Left renal pelvis (tissue), 4 donors: ENCODE measurements around the gene NARF. TPM values are rescaled to one million over a fixed set of nuclear protein-coding genes. Genes with fewer than 3 reads are reported as not detected.

Experiments used
- DNase-seq, 4 donors: peaks; one replicate each; pipeline ENCODE4 v3.0.0-alpha.2; 2013; ENCODE audit warnings: low read depth in 4 of 4, low spot score in 3 of 4
- polyA plus RNA-seq, 4 donors: library from polyadenylated mRNA; unstranded; fragments of 120-200 nt; gene quantifications; one replicate each; pipeline ENCODE4 v1.2.1, GENCODE V29; 2013; ENCODE audit not compliant: insufficient read length in 4 of 4

NARF gene
- polyA plus RNA-seq, 4 donors = 69.5 to 94.6 (median 89.7) TPM

GRCh38 chr17:82470065-82470464, 11.5 kb downstream of the NARF start:
- DNase-seq = no peak

GRCh38 chr17:82474223-82475010, 15.9 kb downstream of the NARF start:
- DNase-seq = no peak

- DNase-seq = no peak
These were observed 16.9 kb downstream of the NARF start for GRCh38 chr17:82475458-82475857.

- DNase-seq = no peak
These were observed 19.4 kb downstream of the NARF start for GRCh38 chr17:82477934-82478333.

GRCh38 chr17:82479602-82480001, 21.1 kb downstream of the NARF start:
- DNase-seq = no peak

- DNase-seq = no peak
These were observed 21.8 kb downstream of the NARF start for GRCh38 chr17:82480318-82480717.

- no peak for DNase-seq
These were observed 24.7 kb downstream of the NARF start for GRCh38 chr17:82483204-82483660.

- DNase-seq = no peak
These were observed 25.3 kb downstream of the NARF start for GRCh38 chr17:82483836-82484235.

GRCh38 chr17:82486231-82487094, 27.9 kb downstream of the NARF start:
- no peak for DNase-seq

GRCh38 chr17:82487910-82488309, 29.4 kb downstream of the NARF start:
- no peak for DNase-seq

- no peak for DNase-seq
These were observed 30.6 kb downstream of the NARF start for GRCh38 chr17:82489117-82489516.

- no peak for DNase-seq
These were observed 31.4 kb downstream of the NARF start for GRCh38 chr17:82489851-82490511.

GRCh38 chr17:82490512-82491195, 32.1 kb downstream of the NARF start:
- DNase-seq = no peak

- DNase-seq = no peak
These were observed 32.6 kb downstream of the NARF start for GRCh38 chr17:82491196-82491530.

GRCh38 chr17:82491533-82491932, 33.0 kb downstream of the NARF start:
- no peak for DNase-seq

- DNase-seq = no peak
These were observed 34.2 kb downstream of the NARF start for GRCh38 chr17:82492643-82493225.

- no peak for DNase-seq
These were observed 34.8 kb downstream of the NARF start for GRCh38 chr17:82493226-82493781.

GRCh38 chr17:82494236-82495055, 35.9 kb downstream of the NARF start:
- peak; percentile 66 to 74 (median 68) for DNase-seq

- DNase-seq = no peak
These were observed 37.4 kb downstream of the NARF start for GRCh38 chr17:82495844-82496528.
